HCT116 (cell line): ENCODE measurements around the gene GNG12.

Source experiments
- CEBPB ChIP-seq: IDR thresholded peaks from 2 replicates; pipeline ENCODE4 v1.6.1; 2012; ENCODE audit warnings: low read depth
- JUND ChIP-seq: IDR thresholded peaks from 2 replicates; pipeline ENCODE4 v1.6.1; 2012
- POLR2A ChIP-seq: IDR thresholded peaks from 2 replicates; pipeline ENCODE4 v1.7.0; 2011; ENCODE audit warnings: borderline replicate concordance; ENCODE audit not compliant: insufficient read depth, insufficient read length; ENCODE audit errors: extremely low read depth
- POLR2AphosphoS5 ChIP-seq: IDR thresholded peaks from 2 replicates; pipeline ENCODE4 v1.6.1; 2011; ENCODE audit warnings: mild to moderate bottlenecking, low read depth, low read length, moderate library complexity
- SP1 ChIP-seq: IDR thresholded peaks from 2 replicates; pipeline ENCODE4 v1.6.1; 2012; ENCODE audit warnings: low read depth
- YY1 ChIP-seq: IDR thresholded peaks from 2 replicates; pipeline ENCODE4 v1.6.1; 2011; ENCODE audit warnings: low read length, low read depth, moderate library complexity, mild to moderate bottlenecking; ENCODE audit not compliant: insufficient replicate concordance; ENCODE audit errors: extremely low read depth
- ZFX ChIP-seq: fragments of 450-650 bp; IDR thresholded peaks from 2 replicates; pipeline ENCODE4 v1.6.1; 2017
- TF ChIP-seq, protein P1 (sequence below), 3 experiments: fragments of 200-600 bp in 1 of 3; sonication (generic) in 1 of 3; IDR thresholded peaks in 2 of 3; conservative IDR thresholded peaks in 1 of 3; 2 replicates each; pipeline ENCODE4 v1.5.1; 2012 to 2017; ENCODE audit warnings: low read depth in 2 of 3, low read length in 2 of 3, antibody characterized with exemption in 1 of 3, borderline replicate concordance in 1 of 3, control low read depth in 1 of 3, mild to moderate bottlenecking in 1 of 3, mixed read lengths in 1 of 3, mixed run types in 1 of 3, moderate library complexity in 1 of 3; ENCODE audit not compliant: insufficient read depth in 1 of 3
- TF ChIP-seq, protein P2 (sequence below): IDR thresholded peaks from 2 replicates; pipeline ENCODE4 v1.6.1; 2012

- TF ChIP-seq, protein P1, sequence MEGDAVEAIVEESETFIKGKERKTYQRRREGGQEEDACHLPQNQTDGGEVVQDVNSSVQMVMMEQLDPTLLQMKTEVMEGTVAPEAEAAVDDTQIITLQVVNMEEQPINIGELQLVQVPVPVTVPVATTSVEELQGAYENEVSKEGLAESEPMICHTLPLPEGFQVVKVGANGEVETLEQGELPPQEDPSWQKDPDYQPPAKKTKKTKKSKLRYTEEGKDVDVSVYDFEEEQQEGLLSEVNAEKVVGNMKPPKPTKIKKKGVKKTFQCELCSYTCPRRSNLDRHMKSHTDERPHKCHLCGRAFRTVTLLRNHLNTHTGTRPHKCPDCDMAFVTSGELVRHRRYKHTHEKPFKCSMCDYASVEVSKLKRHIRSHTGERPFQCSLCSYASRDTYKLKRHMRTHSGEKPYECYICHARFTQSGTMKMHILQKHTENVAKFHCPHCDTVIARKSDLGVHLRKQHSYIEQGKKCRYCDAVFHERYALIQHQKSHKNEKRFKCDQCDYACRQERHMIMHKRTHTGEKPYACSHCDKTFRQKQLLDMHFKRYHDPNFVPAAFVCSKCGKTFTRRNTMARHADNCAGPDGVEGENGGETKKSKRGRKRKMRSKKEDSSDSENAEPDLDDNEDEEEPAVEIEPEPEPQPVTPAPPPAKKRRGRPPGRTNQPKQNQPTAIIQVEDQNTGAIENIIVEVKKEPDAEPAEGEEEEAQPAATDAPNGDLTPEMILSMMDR (IDR thresholded peaks at IDR 0.05 in 2 of 3, conservative IDR thresholded peaks at IDR 0.05 in 1 of 3; ENCODE audit: borderline replicate concordance in 1 of 3, insufficient read depth in 1 of 3, low read depth in 2 of 3, low read length in 2 of 3) = no peak
- TF ChIP-seq POLR2AphosphoS5 (peak; percentile 35; the same call in 1 of the 2 replicates), CEBPB (no peak), YY1 (no peak), POLR2A (no peak), SP1 (peak; percentile 77), JUND (peak; percentile 61), ZFX (no peak)
- TF ChIP-seq, protein P2, sequence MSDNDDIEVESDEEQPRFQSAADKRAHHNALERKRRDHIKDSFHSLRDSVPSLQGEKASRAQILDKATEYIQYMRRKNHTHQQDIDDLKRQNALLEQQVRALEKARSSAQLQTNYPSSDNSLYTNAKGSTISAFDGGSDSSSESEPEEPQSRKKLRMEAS = 0 out of 2 replicates have a peak, but pooled peaks have one; percentile 23
Observed at GRCh38 chr1:67724928-67725560, 108.2 kb downstream of the GNG12 start.
